C1 segment of cervical spinal cord (tissue), 14 donors: ENCODE results near the gene RIMS3.
A peak's percentile ranks its signal among the peaks of the same experiment; 100 is the strongest.
"Not testable (repeated sequence)": the region's sequence is repeated elsewhere in the genome, so short reads cannot be mapped to it uniquely, and the experiment has no call there.

Experiments
- DNase-seq, 14 donors: peaks; one replicate each; lab custom pipeline; 2025; lab: John Stamatoyannopoulos, UW

Gene RIMS3

DNA sequence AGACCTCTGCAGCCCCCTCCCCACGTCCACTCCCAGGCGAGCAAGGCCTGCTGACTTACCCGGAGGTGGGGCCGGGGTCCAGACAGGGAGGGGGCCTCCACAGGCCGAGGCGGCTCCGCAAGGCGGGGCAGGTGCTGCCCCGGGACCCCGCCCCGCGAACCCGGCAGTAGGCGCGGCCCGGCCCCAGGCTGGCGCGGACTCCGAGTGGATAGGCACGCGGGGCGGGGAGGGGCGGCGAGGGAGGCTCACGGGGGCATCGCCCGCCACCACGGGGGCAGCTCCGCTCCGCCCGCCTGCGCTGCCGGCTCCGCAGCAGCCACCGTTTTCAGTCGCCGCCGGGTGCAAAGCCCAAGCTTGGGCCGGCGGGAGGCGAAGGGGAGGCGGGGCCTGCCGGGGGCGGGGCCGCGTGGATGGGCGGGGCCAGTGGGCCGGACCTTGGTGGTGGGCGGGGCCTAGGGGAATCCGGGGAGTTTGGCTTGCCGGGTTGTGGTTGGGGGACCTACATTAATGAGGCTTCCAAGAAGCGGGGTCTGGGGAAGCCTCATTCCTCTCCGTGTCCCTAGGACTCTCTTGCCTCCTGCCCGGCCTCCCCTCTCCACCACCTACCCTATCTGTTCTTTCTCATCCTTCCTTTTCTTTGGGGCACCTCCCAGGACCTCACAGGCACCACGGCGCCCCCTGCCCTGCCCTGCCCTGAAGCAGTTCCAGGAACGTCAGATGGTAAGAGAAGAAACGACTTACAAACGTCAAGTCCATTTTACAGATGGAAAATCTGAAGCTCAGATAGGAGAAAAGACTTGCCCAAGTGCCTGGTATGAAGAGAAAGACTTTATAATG, at the start of gene RIMS3:
TSS of gene RIMS3 (minus strand) at position 348 of the 837 bp plus-strand sequence. CDS start 23,757 bp downstream, outside the sequence.
- DNase-seq: peak; percentile 17 to 78 (median 59)

DNA sequence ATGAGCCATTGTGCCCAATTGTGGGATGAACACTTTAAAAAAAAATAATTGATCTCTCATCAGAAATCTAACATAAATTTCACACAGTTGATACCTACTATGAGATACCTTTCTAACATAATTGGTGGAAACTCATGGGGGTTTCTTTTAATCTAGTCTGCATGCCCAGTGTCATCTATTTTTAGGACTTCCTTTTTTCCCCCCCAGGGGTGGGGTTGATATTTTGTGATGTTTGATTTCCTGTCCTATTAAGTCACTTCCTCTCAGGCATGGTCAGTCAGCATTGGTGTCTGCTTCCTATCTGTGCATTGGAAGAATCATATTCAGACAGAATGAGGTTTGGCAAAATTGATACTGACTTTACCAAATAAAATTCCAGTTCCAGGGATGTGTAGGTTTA, 47.5 kb upstream of the RIMS3 start:
- no peak for DNase-seq

DNA sequence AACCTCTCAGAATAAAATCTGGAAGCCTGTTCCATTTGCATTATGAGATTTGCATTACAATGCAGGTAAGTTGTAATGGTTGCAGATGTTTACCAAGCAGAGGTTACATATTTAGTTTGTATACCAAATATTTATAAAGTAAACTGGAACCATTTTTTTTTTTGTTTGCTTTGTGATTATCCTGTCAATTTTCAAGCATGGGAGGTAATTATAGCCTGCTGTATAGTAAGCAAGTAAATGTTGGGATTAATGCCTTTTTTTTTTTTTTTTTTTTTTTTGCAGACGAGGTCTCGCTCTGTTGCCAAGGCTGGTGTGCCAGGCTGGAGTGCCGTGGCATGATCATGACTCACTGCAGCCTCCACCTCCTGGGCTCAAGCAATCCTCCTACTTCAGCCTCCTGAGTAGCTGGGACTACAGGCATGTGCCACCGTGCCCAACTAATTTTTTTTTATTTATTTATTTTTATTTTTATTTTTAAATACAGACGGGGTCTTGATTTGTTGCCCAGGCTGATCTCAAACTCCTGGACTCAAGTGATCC, 47.0 kb upstream of the RIMS3 start:
- no peak for DNase-seq

DNA sequence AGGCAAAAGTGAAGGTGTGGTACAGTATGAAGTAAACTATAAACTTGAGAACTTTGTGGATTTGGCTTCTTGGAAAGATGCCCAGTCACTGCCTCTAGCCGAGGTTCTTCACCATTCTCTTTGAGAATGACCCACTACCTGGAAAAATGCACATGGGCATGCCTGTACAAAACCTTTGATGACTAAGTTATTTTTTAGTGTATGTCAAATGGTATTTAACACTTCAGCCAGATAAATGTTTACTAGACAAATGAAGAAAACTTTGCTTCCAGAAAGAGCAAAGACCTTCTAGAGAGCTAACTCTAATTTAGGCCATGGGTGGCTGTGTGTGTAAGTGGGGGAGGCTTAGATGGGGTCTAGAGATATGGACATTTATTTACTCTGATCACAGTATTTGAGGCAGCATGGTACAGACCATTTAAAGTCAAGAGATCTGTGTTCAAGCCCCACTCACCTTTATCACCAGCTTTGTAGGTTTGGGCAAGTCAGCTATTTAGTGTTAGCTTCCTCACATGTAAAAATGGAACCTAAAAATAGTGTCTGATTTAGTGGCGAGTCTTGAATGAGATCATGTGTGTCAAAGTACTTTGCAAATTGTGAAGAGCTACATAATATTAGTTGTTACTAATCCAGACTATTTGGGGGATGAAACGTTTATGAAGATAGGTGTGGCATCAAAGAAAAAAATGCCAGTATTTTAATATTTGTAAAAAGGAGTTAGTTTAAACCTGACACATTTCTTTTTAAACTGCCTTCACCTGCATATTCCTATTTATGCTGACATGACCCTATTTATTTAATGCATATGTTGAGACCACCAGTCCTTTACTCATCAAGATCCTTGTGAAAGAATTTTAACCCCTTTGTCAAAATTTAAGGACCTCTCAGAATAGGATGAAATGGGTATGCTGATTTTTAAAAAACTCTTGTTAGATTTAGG, 46.3 kb upstream of the RIMS3 start:
- peak in 2 of 14 donors; percentile 3 to 23 for DNase-seq

DNA sequence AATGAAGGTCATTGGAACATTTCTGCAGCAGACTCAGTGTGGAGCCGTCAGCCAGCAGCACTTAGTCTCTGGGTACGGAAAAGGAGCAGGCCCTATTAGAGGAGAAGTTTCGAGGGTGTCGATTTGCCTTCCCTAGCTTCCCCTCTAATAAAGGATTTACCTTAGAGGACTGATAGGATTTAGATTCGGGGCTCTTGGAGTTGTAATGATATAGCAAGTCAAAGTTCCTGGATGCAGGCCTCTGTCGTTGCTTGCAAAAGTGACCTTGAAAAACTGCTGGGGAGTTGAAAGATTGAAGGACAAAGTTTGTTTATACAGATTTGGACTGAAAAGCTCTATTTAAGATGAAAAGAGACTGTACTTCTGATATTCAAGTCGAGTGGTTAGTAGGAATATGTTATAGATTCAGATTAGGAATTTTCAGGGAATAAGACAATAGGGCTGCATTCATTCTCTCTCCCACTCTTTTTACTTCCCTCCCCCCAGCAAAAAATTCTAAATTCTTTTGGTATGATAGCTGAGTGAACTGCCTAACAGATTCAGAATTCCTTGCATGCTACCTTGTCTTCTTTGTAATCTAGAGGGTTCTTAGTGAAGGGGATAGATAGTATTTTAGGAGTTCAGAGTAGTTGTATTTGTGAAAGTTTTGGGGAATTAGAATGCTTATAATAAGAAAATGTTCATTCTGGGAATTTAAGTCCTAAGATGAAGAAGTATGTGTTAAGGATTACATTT, 45.3 kb upstream of the RIMS3 start:
- peak in 3 of 14 donors; percentile 3 to 19 (median 8) for DNase-seq

DNA sequence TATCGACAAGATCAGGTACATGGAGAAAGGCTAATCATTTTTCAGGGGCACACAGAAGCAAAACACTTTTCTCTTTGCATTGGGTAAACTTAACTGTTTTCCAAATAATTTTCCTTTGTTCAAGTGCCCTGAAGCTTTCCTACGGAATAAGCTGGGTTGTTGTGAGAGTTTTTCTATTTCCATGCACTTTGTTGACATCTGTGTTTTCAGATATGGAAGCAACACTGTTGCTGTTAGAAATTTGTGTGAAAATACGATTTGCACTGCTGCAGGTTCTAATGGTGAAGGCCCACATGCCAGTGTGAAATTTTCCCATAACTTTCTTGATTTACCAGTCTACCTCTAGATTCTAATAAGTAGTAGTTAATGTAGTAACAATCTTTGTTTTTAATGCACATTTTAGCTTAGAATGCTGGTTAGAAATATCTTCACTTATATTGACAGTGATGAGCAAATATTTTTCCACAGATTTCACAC, 44.4 kb upstream of the RIMS3 start:
- DNase-seq: peak in 1 of 14 donors; percentile 54

DNA sequence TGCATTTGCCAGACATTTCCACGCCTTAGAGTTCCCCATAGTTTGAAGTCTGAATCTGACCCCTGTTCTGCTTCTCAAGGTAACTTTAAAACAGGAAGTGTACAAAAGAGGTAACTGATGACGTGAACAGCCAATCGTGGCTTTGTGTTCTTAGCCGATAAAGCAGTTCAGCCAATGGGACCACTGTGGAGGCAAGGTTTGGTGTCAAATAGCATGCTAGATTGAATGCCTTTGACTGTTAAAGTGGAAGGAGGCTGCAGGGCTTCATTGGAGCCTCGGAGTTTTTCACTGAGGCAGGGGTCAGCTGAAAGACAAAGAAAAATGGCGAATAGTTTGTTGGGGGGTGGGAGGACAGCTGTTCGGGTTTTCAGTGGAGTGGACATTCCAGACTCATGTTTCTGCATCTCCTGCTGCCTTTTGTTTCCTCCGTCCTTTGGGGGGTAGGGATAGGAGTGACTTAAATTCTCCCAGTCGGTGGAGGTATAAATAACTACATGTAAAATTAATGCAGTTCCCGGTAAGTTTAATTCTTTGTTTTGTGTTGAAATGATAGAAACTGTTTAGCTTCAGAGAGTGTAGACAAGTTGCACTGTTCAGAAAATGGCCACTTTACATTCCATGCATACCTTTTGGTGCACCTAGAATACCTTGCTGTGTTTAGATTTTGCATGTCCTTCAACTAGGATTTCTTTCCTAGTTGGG, 43.8 kb upstream of the RIMS3 start:
- DNase-seq: peak; percentile 8 to 96 (median 68)

DNA sequence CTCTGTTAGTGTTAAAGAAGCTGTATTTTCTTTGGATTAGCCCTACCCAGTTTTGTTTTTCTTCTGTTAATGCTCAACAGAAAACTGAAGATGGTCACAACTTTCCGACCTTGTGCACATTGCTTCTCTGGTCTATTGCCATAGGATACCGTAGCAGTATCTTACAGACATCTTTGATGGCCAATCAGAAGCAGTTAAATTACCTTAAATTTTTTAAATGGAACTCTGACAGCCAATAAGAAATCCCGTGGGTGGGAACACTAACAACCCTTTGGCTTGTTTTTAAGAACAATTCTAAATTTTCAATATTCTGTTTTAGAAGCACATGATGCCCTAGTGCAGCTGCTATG, 43.2 kb upstream of the RIMS3 start:
- no peak for DNase-seq

DNA sequence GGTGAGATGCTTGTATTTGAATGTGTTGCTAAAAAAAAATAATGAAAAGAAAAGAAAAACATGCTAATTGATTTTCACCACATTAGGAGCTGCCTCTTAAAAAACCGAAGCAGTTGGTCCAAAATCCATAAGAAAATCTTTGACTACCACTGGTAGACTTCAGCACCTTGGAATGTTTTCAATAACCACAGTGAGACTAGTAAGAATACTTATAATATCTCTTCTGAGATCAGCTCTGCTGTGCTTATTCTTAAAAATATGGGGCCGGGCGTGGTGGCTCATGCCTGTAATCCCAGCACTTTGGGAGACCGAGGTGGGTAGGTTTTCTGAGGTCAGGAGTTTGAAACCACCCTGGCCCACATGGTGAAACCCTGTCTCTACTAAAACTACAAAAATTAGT, 41.1 kb upstream of the RIMS3 start:
- DNase-seq: no peak

DNA sequence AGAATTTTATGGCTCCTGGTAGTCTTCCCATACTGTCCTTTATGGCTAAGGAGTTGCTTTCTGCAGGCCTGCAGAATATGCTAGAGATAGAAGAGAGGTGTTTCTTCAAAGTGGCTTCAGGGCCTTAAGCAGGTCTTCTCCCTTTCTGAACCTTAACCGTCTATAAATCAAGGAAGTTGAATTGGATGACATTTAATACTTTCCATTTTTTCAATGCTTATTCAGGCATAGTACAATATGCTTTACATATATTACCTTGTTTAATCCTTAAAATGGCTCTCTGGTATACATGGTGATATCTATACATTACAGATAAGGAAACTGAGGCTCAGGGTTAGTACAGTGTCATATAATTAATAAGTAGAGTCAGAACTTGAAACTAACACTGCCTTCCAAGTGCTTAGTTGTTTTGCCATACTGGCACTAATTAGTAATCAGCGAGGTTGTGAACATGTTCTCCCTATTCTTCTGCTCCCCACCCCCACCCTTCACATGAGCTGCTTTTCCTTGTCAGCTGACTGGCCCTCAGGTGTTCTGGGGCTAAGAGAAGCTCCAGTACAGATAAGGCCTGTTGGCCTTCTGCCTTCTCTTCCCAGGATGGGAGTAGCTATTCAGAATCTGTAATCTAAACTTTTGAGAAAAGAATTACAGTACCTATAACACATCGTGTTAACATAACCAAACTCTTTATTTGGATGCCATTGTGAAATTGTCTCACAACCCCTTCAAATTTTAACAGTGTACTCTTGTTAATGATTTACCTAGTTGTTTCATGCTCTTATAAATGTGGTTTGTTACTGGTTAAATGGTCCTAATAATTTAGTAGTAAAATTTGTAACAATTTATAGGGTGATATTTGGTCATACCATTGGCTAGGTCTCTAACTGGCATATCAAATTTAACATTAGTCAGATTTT, 39.6 kb upstream of the RIMS3 start:
- DNase-seq: no peak

DNA sequence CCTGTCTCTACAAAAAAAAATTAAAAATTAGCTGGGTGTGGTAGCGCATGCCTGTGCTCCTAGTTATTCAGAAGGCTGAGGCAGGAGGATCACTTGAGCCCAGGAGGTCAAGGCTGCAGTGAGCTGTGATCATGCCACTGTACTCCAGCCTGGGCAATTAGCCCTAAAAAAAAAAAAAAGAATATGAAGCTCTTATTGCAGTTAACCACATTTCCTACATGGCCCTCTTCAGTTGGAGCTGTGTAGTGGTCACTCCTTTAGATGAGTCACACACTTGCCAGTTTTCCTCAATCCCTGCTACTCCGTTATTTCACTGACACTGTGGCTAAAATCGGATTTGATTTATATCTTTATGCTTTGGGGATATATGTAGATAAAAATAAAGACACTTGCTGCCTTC, 37.8 kb upstream of the RIMS3 start:
- no peak for DNase-seq

DNA sequence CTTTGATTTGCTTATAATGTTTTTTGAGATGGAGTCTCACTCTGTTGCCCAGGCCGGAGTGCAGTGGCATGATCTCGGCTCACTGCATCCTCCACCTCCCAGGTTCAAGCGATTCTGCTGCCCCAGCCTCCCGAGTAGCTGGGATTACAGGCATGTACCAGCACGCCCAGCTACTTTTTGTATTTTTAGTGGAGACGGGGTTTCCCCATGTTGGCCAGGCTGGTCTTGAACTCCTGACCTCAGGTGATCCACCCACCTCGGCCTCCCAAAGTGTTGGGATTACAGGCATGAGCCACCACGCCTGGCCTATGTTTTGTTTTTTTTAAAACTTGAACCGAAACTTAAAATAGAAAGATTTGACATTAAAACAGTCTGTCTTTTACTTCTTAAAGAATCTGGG, 37.3 kb upstream of the RIMS3 start:
- not testable (repeated sequence) for DNase-seq

DNA sequence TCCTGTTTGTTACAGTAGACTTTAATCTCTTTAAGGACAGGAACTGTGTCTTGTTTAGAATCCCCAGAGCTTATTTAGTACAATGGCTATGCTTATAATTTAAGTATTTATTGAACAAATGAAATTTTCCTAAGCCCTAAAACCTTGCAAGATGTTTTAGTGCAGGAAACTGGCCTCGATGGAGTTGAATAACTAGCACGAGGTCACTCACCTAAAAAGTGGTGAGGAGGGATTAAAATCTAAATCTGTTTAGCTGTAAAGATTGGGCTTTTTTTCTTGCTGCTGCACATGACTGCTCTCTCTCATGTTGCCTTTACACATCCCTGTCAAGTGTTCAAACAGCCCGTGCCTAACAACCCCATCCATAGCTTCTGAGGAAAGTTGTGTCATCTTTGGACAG, 36.2 kb upstream of the RIMS3 start:
- no peak for DNase-seq

DNA sequence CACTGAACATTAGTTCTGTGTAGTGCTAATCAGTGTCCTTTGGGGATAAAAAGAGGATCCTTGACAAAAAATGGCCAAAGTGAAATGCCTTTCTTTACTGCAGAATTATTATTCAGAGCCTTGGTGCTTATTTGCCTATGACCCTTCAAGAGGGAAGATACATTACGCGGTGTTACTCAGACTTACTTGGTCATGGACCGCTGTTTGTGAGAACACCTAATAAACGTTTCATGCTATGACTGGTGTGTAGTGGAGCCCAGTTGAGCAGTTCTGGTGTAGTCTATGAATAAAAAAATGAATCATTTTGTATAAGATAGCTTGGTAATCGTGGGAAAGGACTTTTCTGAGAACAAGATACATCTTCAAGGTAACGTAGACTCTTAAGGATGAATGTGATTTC, 34.3 kb upstream of the RIMS3 start:
- no peak for DNase-seq

DNA sequence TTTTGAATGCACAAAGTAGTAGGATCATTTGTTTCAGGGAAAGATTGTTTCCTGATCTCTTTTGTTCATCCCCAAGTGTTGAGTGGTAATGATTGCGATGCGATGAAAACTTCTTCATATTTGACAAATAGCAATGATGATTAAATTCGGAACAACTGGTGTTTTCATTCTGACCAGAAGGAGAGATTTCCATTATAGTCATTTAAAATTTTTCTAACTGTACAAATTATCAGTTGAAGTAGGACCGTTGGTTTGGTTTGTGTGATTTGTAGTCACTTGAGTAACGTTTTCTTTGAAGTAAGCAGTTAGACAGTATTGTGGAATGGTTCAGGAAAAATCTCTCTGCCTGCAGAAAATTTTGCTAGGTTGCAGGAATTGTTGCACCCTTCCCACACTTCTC, 32.0 kb upstream of the RIMS3 start:
- no peak for DNase-seq

DNA sequence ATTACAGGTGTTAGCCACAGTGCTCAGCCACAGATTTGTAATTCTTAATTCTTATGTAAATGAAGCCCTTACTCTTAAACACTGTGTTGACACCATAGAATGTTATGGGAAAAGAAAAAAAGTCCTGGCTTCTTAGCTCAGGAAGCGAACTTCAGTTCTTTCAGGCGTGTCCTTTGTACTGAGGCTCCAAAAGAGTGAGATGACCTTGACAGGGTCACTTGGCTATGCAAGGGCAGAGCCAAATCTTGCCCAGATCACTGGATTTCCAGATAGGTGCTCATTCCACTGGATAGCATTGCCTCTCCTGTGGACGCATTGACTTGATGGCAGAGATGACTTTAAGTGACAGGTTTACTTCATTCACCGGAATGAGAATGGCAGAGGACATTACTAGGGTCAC, 30.8 kb upstream of the RIMS3 start:
- DNase-seq: no peak

DNA sequence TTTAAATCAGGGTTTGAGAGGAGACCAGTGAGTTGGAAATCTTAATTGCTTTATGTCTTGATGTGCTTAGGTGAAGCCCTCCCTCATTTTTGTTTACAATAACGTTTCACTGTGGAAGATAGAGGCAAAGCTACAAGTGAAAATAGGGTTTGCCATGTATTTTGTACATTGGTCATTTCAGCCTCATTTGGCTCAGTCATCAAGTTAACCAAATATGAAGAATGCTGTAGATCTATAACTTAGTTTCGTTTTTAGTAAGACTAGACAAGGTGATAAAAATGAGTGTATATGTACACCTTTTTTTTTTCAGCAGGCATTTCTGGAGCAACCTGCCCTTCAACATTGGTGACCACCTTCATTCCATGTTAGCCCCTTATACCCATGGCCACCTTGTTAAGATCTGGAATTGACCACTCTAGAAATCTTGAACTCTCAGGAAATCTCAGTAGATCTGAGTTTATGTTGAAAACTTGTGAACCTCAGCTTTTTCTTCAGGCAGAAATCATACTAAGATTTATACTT, 28.9 kb upstream of the RIMS3 start:
- DNase-seq: no peak

DNA sequence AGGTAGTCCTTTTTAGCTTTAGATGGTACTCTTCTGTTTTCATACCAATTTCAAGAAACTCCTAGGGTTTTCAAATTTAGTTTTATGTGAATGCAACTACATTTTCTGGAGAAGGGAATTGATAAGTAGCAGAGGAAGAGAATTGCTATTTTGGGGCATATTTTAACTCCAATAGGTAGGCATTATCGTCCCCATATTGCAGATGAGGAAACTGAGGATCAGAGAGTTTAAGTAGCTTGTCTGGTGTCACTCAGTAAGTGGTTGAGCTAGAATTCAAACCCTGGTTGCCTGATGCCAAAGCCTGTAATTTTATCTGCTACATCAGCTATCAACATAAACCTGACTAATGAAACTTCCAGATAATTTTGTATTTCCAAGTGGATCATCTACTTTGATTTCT, 27.9 kb upstream of the RIMS3 start:
- DNase-seq: no peak

DNA sequence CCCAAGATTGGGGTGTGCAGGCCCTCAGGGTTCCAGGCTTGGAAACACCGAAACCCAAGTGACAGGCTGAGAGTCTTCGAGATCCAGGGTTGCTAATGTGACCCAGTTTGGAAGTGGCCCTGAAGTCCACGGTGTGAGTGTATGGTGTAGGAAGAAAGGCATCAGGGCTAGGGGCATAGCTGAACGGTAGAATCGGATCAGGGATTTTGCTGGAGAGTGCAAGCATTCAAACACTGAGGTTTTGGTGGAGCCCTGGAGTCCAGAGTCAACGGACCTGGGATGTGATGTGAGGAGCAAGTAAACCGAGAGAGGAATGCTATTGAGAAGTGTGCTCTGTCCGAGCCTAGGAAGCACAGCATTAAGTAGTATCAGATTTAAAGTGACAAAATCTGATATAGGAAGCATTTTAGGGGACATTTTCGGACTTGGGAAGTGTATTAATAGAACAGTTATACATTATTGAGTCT, 27.0 kb upstream of the RIMS3 start:
- DNase-seq: peak in 4 of 14 donors; percentile 52 to 86 (median 78)
